Activated CD4-positive, alpha-beta T cell treated with anti-CD3 and anti-CD28 coated beads, Interleukin-2, amount 50 U/mL, for 48 hours (primary cell): ENCODE results near the gene TAS1R3.
A peak's percentile ranks its signal among the peaks of the same experiment; 100 is the strongest.

Source experiments
- DNase-seq, 2 experiments: peaks; one replicate each; pipeline ENCODE4 v3.0.0-alpha.2; 2020

Gene TAS1R3

DNA sequence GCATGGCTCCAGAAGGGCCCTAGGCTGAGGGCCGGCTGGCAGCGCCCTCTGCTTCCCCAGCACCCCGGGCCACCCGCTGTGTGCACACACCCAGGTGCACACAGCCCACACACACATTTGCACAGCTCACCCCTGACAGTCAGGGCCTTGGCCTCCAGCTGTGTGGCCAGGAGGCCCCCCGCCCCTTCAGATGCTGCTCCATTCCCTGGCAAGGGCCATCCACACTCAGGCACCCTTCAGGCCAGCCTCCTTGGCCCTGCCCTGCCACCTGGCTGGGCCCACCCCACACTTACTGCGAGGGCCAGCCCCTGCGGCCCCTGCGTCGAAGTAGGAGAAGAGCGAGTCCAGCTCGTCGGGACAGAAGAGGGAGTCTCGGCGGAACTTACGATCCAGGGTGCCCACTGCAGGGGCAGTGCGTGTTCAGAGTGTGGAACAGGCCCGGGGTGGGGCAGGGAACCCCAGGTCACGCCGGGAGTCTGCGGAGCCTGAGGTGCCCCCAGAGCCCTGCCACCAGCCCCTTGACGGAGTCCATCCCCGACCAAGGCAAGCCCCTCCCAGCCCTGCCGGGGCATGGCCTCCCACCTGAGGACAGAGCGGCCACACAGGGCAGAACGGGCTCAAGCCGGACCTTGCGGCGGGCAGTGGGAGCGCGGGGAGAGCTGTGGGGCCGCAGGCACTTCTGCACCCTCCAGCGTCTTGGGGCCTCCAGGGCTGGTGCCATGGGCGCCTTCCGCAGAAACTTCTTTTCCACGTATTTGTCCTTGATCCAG, 35.7 kb upstream of the TAS1R3 start:
- no peak for DNase-seq

GRCh38 chr1:1296070-1297061, 34.7 kb upstream of the TAS1R3 start:
- no peak for DNase-seq

DNA sequence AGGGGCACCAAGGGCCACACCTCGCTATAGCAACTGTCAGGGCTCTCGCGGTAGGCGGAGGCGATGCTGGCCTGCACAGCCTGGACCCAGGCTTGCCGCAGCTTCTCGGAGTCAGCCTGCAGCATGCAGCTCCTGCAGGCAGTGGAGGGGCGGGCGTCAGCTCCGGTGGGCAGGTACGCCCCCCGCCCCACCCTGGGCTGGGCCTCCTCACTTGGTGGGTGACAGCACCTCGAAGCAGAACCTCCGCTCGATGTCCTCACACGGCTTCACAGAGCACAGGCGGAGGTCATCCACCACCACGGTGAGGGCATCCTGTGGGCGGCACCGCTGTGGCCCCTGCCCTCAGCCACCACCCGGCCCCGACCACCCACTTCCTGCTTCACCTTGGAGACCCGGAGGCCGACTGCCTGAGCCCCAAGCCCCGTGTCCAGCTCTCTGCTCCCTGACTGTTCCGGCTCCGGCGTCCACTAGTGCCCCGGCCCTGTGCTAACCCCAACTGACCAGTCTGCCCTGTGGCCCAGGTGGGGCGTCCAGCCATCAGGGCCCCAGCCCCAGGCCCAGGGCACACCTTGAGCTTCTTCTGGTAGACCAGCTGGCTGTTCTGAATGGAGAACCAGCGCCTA, 33.2 kb upstream of the TAS1R3 start:
- DNase-seq = no peak

DNA sequence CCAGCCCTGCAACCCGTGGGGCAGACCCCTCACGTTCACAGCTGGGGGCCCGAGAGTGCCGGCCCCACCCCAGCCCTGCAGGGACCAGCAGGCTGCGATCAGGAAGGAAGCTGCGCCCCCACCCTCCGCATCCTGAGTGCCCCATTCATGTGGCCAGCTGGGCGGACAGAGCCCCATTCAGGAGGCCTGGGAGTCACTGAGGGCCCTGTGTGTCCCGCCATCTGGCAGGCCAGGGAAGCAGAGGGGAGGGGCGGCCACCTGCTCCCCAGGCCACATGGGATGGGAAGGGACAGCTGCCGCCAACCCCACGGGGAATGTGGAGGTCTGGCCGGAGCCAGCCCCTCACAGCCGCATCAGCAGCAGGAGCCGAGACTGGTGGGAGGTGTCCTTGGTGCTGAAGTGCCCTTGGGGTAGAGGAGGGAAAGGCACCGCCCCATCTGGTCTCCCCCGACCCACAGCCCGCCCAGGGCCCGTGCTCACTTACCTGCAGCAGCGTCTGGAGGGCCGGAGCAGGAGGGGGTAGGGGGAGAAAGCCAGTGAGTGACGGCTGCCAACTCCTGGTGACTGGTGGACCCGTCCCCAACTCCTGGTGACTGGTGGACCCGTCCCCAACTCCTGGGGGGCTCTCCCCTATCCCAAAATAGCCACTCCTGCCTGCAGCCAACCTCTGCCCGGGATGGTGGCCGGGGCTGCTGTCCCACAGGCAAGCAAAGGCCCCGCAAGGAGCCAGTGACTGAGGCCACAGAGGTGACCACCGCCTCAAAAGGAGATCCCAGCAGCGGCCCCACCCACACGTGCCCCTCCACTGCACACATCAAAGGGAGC, 32.0 kb upstream of the TAS1R3 start:
- no peak for DNase-seq

DNA sequence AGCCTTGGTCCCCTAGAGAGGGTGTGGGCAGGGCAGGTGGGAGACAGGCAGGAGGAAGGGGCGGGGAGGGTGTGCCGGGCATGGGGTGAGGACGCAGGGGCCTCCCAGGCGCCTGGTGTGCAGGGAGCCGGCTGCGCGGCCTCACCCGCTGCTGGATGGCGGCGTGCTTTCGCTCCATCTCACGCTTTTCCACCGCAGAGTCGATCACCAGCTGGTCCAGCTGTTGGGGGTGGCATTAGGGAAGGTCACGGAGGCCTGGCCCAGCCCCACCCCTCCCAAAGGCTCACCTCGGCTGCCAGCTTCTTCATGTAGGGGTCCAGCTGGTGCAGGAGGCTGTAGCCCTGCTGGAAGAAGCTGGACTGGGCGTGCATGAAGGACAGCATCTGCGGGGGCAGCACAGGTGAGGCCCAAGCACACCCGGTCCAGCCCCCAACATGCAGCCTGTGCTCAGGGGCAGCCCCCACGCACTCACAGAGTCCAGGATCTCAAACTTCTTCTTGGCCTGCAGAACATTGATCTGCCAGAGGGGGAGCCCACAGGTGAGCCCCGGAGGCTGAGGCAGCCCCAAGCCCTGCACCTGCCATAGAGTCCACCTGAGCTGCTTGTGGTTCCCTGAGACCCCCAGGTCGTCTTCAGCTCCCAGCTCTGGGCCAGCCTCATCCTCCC, 31.3 kb upstream of the TAS1R3 start:
- DNase-seq = no peak

DNA sequence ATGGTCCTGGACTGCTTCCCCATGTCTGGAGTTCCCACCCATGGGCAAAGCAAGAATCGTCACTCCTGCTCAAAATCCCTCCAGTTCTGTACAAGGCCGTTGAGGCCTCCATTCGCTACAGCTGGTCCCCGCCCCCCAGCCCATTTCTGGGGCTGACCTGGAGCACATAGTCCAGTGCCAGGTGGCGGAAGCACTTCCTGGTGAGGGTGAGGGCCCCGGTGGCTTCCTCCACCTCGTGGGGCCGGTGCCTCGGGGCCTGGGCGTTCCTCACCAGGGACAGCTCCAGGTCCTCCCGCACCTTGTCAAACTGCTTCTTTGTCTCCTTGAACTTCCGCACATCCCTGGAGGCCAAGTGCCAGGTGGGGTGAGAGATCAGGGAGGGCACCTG, 30.7 kb upstream of the TAS1R3 start:
- no peak for DNase-seq

DNA sequence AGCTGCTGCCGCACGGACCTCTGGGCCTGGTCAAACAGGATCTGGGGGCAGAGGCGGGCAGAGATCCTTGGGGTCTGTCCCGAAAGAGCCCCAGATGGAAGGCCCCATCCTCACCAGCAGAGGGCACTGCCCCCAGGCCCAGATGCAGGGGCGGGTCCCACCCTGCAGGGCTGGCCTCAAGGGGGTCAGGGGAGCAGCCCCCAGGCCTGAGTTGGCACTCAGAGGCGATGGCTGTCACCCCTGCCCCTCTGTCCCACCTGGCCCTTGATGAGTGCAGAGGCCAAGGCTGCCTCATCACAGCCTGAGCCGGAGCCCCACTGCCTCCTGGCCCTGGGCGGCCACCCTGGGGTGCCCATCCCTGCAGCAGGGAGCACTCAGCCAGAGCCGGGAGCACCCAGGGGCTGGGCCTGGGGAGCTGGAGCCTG, 29.1 kb upstream of the TAS1R3 start:
- no peak for DNase-seq

DNA sequence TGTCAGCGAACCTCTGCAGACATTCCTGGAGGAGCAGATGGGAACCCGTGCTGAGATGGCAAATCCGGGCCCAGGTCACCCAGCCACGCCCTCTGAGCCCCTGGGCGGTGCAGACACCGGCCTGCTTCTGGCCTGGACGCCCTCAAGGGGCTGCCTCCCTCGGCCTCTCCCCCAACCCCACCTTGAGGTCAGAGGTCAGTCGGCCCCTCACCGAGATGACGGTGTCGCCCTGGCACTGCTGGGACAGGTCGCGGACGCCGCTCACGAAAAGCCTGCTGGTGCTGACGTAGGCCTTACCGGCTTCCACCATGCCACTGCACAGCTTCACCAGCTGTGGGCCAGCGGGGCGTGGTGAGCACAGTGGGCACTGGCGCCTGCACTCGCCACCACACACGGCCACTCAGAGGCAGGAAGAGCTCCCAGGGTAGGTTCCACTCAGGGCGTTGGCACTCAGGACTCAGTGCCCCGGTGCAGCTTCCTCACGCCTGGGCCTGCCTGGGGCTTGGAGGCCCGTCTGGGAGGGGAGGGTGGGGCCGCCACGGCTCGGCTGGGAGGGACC, 28.1 kb upstream of the TAS1R3 start:
- no peak for DNase-seq

DNA sequence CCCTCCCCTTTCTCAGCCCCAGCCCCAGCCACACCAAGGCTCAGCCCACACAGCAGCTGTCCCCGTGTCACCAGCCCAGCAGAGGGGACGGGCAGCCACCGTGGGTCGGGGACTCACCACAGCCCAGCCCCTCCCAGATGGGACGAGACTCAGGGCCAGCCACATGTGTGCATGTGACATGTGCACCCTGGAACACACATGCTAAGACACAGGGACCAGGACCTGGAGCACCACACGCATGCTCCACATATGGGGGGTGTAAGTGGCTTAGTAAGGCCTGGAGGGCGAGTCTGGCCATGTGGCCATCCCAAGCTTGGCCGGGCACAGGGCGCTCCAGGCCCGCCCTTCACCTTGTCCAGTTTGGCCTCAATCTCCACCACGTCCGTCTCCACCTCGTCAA, 27.3 kb upstream of the TAS1R3 start:
- no peak for DNase-seq

- no peak for DNase-seq
Observed at GRCh38 chr1:1304331-1305299, 26.5 kb upstream of the TAS1R3 start.

GRCh38 chr1:1305300-1306069, 25.6 kb upstream of the TAS1R3 start:
- peak; percentile 63 to 72 for DNase-seq

DNA sequence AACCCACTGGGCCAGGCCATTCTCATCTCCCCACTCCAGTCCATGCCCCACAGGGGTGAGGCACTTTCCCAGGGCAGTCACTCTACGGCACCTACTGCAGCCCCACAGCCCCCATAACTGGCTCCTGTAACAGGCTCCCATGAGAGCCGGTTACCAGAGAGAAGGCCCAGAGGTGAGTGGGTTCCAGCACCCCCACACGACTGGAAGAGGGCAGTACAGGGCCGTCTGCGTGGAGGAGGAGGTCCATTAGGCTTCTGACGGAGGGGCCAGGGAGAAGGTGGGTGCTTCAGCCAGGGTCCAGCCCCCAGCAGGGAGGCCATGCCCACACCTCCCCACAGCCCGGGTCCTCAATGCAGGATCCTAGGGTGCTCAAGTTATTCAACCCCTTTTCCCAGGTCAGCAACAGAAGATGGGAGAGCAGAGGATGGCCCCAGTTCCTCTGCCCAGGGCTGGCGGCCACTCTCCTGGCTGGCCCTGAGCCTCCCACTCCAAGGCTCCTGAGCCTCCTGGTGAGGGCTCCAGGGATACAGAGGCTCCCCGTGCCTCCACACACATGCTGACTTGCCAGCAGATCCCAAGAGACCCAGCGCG, 24.9 kb upstream of the TAS1R3 start:
- DNase-seq = no peak

GRCh38 chr1:1306661-1307260, 24.3 kb upstream of the TAS1R3 start:
- no peak for DNase-seq

- peak in 1 of 2 experiments; percentile 30 for DNase-seq
Observed at GRCh38 chr1:1307261-1307922, 23.7 kb upstream of the TAS1R3 start.

DNA sequence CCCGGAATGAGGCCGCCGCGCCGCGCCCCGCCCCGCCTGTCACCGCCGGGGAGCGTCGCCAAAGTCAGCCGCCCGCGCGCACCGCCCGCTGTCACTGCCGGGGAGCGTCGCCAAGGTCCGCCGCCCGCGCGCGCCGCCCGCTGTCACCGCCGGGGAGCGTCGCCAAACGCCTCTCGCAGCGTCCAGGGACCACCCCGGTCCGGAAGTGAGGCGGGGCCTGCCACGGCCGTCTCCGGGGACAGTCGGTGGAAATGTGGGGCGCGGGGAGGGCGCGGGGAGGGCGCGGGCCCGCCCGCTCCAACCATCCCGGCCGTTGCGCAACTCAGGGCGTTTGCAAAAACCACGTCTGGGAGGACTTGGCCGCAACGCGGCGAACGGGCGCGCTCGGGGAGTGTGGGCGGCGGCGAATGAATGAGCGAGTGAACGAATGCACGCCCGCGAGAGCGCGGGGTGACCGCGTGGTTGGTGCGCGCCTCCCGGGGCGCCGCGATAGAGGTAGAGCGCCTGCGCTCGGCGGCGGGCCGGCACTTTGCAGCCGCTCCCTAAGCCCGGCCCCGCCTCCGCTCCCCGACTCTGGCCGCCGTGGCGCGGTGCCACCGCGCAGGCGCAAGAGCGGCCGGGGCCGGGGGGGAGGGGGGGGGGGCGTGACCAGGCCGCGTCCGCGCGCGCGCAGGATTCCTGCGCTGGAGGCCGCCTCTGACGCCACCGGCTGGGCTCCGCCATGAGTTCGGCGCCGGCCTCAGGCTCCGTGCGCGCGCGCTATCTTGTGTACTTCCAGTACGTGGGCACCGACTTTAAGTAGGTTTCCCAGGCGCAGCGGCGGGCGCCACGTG, 22.9 kb upstream of the TAS1R3 start, which contains the start of the genes ACAP3 and PUSL1:
TSS of gene ACAP3 (minus strand) at position 8 of the 833 bp plus-strand sequence. CDS start 115 bp downstream, outside the sequence.
TSS of gene PUSL1 (plus strand) at position 675 of the 833 bp plus-strand sequence. CDS start at position 722, 47 bp downstream.
- peak; percentile 86 to 87 for DNase-seq

- peak in 1 of 2 experiments; percentile 31 for DNase-seq
Observed at GRCh38 chr1:1308756-1309250, 22.3 kb upstream of the TAS1R3 start.
